GM23338 (cell line): ENCODE results near the gene LMOD1. TPM values are rescaled to one million over a fixed set of nuclear protein-coding genes. Genes with fewer than 3 reads are reported as not detected.
A peak's percentile ranks its signal among the peaks of the same experiment; 100 is the strongest.

ENCODE experiments used
- ATAC-seq: fragments of 200-7000 bp; cut with Tn5 transposase; 3 replicates; pipeline ENCODE4 v1.9.1; 2020
- DNase-seq: peaks from one replicate; pipeline ENCODE4 v3.0.0-alpha.2; 2015; ENCODE audit warnings: low spot score
- H2AFZ ChIP-seq: fragments of 200-600 bp; sonication (generic); 2 replicates; pipeline ENCODE4 v1.8.0; 2016; ENCODE audit warnings: antibody characterized with exemption, mild to moderate bottlenecking, moderate library complexity
- H3F3A ChIP-seq: fragments of 200-600 bp; sonication (generic); replicated peaks from 2 replicates; pipeline ENCODE4 v1.8.0; 2017; ENCODE audit warnings: antibody characterized with exemption, mixed run types, low read depth
- H3K27ac ChIP-seq: fragments of 200-600 bp; sonication (generic); 2 replicates; pipeline ENCODE4 v1.6.1; 2016; ENCODE audit warnings: low read depth
- H3K27me3 ChIP-seq: fragments of 200-600 bp; sonication (generic); 2 replicates; pipeline ENCODE4 v1.8.0; 2016; ENCODE audit warnings: mild to moderate bottlenecking, mixed run types, moderate library complexity; ENCODE audit not compliant: insufficient read depth
- H3K36me3 ChIP-seq: fragments of 200-600 bp; sonication (generic); 2 replicates; pipeline ENCODE4 v1.8.0; 2016; ENCODE audit warnings: mild to moderate bottlenecking; ENCODE audit not compliant: insufficient read depth
- H3K4me1 ChIP-seq: fragments of 200-600 bp; sonication (generic); 2 replicates; pipeline ENCODE4 v1.8.0; 2016; ENCODE audit warnings: mild to moderate bottlenecking, moderate library complexity; ENCODE audit not compliant: insufficient read depth
- H3K4me2 ChIP-seq: fragments of 200-600 bp; sonication (generic); 2 replicates; pipeline ENCODE4 v1.7.1; 2017; ENCODE audit warnings: mixed run types
- H3K4me3 ChIP-seq: fragments of 200-600 bp; sonication (generic); 2 replicates; pipeline ENCODE4 v1.6.1; 2016; ENCODE audit warnings: mixed run types
- H3K79me2 ChIP-seq: fragments of 200-600 bp; sonication (generic); replicated peaks from 2 replicates; pipeline ENCODE4 v1.8.0; 2017; ENCODE audit warnings: mild to moderate bottlenecking; ENCODE audit not compliant: insufficient read depth
- H3K9me2 ChIP-seq: fragments of 200-600 bp; sonication (generic); 2 replicates; pipeline ENCODE4 v1.8.0; 2017; ENCODE audit not compliant: insufficient read depth
- H4K20me1 ChIP-seq: fragments of 200-600 bp; sonication (generic); replicated peaks from 2 replicates; pipeline ENCODE4 v1.8.0; 2017; ENCODE audit warnings: mild to moderate bottlenecking; ENCODE audit not compliant: insufficient read depth
- H3K27ac Mint-ChIP-seq: 2 replicates; pipeline ENCODE4 v1.8.0; 2020; ENCODE audit warnings: inconsistent platforms, mild to moderate bottlenecking, moderate library complexity, mixed read lengths
- H3K27me3 Mint-ChIP-seq: 3 replicates; pipeline ENCODE4 v1.8.0; 2022; ENCODE audit warnings: low read depth, mild to moderate bottlenecking, moderate library complexity, mixed read lengths, inconsistent platforms; ENCODE audit not compliant: insufficient read depth, poor library complexity
- H3K36me3 Mint-ChIP-seq: 3 replicates; pipeline ENCODE4 v1.8.0; 2021; ENCODE audit warnings: low read depth, mild to moderate bottlenecking, inconsistent platforms, moderate library complexity, mixed read lengths
- H3K4me1 Mint-ChIP-seq: 3 replicates; pipeline ENCODE4 v1.8.0; 2020; ENCODE audit warnings: mild to moderate bottlenecking, inconsistent platforms, mixed read lengths
- H3K4me3 Mint-ChIP-seq: 3 replicates; pipeline ENCODE4 v1.8.0; 2021; ENCODE audit warnings: moderate library complexity, mild to moderate bottlenecking, inconsistent platforms, mixed read lengths
- H3K9me3 Mint-ChIP-seq: 3 replicates; pipeline ENCODE4 v1.8.0; 2020; ENCODE audit warnings: moderate library complexity, mild to moderate bottlenecking, inconsistent platforms, mixed read lengths
- CREB1 ChIP-seq: fragments of 250-450 bp; sonication (Bioruptor Pico); IDR thresholded peaks from 2 replicates; pipeline ENCODE4 v1.5.0; 2020; ENCODE audit warnings: low read depth, mild to moderate bottlenecking, moderate library complexity
- EZH2 ChIP-seq: fragments of 200-600 bp; sonication (generic); IDR thresholded peaks from one replicate; pipeline ENCODE4 v1.8.0; 2017; ENCODE audit warnings: antibody characterized with exemption, mild to moderate bottlenecking, low read depth; ENCODE audit not compliant: unreplicated experiment
- JUNB ChIP-seq: IDR thresholded peaks from one replicate; pipeline ENCODE4 v1.6.1; 2016; ENCODE audit warnings: antibody characterized with exemption; ENCODE audit not compliant: unreplicated experiment
- NANOG ChIP-seq: IDR thresholded peaks from 2 replicates; pipeline ENCODE4 v1.6.1; 2016; ENCODE audit warnings: antibody characterized with exemption, borderline replicate concordance
- POLR2AphosphoS5 ChIP-seq: IDR thresholded peaks from 2 replicates; pipeline ENCODE4 v1.6.1; 2016; ENCODE audit warnings: antibody characterized with exemption, low read depth
- REST ChIP-seq: IDR thresholded peaks from one replicate; pipeline ENCODE4 v1.6.1; 2018; ENCODE audit warnings: antibody characterized with exemption; ENCODE audit not compliant: unreplicated experiment
- STAT1 ChIP-seq: IDR thresholded peaks from one replicate; pipeline ENCODE4 v1.6.1; 2016; ENCODE audit warnings: antibody characterized with exemption; ENCODE audit not compliant: unreplicated experiment
- ZNF331 ChIP-seq: fragments of 250-450 bp; sonication (Bioruptor Pico); IDR thresholded peaks from 2 replicates; pipeline ENCODE4 v1.5.0; 2020; ENCODE audit warnings: low read depth, mild to moderate bottlenecking, moderate library complexity
- polyA plus RNA-seq: library from polyadenylated mRNA; unstranded; fragments of >200 nt; fragmentation: Nextera tagmentation; extraction: Ambion mirVana; gene quantifications from 2 replicates; pipeline ENCODE4 v1.2.1, GENCODE V29; 2016
- total RNA-seq: library from RNA; depleted of rRNA; stranded (reverse); fragments of >200 nt; shearing (Covaris generic); gene quantifications from 2 replicates; pipeline ENCODE4 v1.2.3, GENCODE V29; 2014
- TF ChIP-seq, protein P1 (sequence below): IDR thresholded peaks from 2 replicates; pipeline ENCODE4 v1.6.1; 2016; ENCODE audit warnings: antibody characterized with exemption

The LMOD1 gene
- total and polyA plus RNA-seq, 2 experiments from 2014 or later = 0.74 to 1.7 TPM

GRCh38 chr1:201942129-201942495, 4.2 kb downstream of the LMOD1 start:
- peaks cover 33% of the 10 kb centered on the region for H3K4me1 Mint-ChIP-seq
- ATAC-seq (no peak), DNase-seq (no peak)
- no peaks in the 10 kb centered on the region for H3K36me3 Mint-ChIP-seq
- H3K27ac Mint-ChIP-seq = peak overlapping the region; percentile 98
- H2AFZ ChIP-seq = peak overlapping the region; percentile 43; the same call in 1 of the 2 replicates
- peak overlapping the region; percentile 53; the same call in 1 of the 2 replicates for H3K4me2 ChIP-seq
- no peak for TF ChIP-seq CREB1 (CRISPR knock-in tag)
- TF ChIP-seq EZH2 = no peak
- TF ChIP-seq POLR2AphosphoS5 = no peak
- TF ChIP-seq STAT1 = no peak
- peak; percentile 4 for TF ChIP-seq REST
- no peak for TF ChIP-seq JUNB
- TF ChIP-seq ZNF331 = no peak
- H3K27me3 Mint-ChIP-seq = peaks cover 13% of the 10 kb centered on the region
- H3K9me2 ChIP-seq = no peaks in the 10 kb centered on the region
- no peaks in the 10 kb centered on the region for H4K20me1 ChIP-seq
- peaks cover 4% of the 10 kb centered on the region; the same call in 1 of the 2 replicates for H3K4me1 ChIP-seq
- peak overlapping the region; percentile 68 for H3K4me3 Mint-ChIP-seq
- H3K27ac ChIP-seq = peak overlapping the region; percentile 71; the same call in 1 of the 2 replicates
- no peaks in the 10 kb centered on the region for H3K36me3 ChIP-seq
- H3F3A ChIP-seq = peaks cover 8% of the 10 kb centered on the region; the same call in 1 of the 2 replicates
- H3K4me3 ChIP-seq = no peak overlapping the region
- no peaks in the 10 kb centered on the region for H3K79me2 ChIP-seq
- peaks cover 5% of the 10 kb centered on the region for H3K27me3 ChIP-seq
- H3K9me3 Mint-ChIP-seq = no peaks in the 10 kb centered on the region

DNA sequence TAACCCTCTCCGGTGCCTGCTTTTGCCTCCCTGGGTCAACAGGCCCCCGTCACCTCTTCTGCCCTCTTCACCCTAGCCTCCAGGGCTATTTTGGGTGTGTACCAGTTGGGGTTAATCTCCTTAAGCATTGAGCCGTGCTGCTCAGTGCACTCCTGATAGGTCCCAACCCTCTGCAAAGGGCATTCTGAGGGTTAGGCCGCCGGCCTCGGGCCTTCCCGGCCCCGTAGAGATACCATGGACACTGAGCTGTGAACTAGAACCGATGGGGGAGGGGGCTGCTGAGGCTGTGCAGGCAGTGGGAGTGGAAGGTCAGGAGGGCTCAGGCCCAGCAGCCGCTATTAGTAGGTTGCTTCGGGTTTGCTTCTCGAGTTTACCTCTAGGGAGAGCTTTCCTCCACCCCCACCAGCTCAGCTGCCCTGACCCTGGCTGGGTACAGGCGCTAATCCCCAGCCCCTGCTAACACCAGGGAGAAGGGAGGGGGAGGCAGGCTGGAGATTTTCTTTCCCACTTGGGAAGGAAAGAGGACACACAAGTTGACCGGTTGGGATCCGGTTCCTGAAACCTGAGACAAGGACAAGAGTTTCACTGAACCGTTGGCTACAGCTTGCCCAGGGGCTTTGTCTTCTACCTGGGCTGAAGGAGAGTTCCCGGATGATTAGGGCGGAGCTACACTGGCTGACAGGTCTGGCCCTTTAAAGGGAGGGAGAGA, 4.8 kb downstream of the LMOD1 start:
- Histone ChIP-seq H3K9me2 (no peaks in the 10 kb centered on the region), H3K27ac (peak overlapping the region; percentile 86), H3K27me3 (no peaks in the 10 kb centered on the region), H3K79me2 (no peaks in the 10 kb centered on the region), H3K36me3 (no peaks in the 10 kb centered on the region), H3K4me2 (peak overlapping the region; percentile 78), H2AFZ (peak overlapping the region; percentile 38), H3K4me1 (peaks cover 4% of the 10 kb centered on the region; the same call in 1 of the 2 replicates), H3K4me3 (peak overlapping the region; percentile 38), H4K20me1 (no peaks in the 10 kb centered on the region), H3F3A (peaks cover 8% of the 10 kb centered on the region; the same call in 1 of the 2 replicates)
- Mint-ChIP-seq H3K36me3 (no peaks in the 10 kb centered on the region), H3K9me3 (no peaks in the 10 kb centered on the region), H3K27ac (peak overlapping the region; percentile 98), H3K4me3 (peak overlapping the region; percentile 68), H3K4me1 (peaks cover 29% of the 10 kb centered on the region), H3K27me3 (peaks cover 8% of the 10 kb centered on the region)
- DNase-seq (peak; percentile 97), ATAC-seq (peak; percentile 83)
- TF ChIP-seq POLR2AphosphoS5 = peak; percentile 82
- no peak for TF ChIP-seq NANOG
- TF ChIP-seq ZNF331 = no peak
- TF ChIP-seq, protein P1, sequence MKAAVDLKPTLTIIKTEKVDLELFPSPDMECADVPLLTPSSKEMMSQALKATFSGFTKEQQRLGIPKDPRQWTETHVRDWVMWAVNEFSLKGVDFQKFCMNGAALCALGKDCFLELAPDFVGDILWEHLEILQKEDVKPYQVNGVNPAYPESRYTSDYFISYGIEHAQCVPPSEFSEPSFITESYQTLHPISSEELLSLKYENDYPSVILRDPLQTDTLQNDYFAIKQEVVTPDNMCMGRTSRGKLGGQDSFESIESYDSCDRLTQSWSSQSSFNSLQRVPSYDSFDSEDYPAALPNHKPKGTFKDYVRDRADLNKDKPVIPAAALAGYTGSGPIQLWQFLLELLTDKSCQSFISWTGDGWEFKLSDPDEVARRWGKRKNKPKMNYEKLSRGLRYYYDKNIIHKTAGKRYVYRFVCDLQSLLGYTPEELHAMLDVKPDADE = no peak
- TF ChIP-seq REST = no peak
